ENCODE results near the gene DDIT4.
"Not testable (repeated sequence)": the region's sequence is repeated elsewhere in the genome, so short reads cannot be mapped to it uniquely, and the experiment has no call there.

Gene DDIT4

DNA sequence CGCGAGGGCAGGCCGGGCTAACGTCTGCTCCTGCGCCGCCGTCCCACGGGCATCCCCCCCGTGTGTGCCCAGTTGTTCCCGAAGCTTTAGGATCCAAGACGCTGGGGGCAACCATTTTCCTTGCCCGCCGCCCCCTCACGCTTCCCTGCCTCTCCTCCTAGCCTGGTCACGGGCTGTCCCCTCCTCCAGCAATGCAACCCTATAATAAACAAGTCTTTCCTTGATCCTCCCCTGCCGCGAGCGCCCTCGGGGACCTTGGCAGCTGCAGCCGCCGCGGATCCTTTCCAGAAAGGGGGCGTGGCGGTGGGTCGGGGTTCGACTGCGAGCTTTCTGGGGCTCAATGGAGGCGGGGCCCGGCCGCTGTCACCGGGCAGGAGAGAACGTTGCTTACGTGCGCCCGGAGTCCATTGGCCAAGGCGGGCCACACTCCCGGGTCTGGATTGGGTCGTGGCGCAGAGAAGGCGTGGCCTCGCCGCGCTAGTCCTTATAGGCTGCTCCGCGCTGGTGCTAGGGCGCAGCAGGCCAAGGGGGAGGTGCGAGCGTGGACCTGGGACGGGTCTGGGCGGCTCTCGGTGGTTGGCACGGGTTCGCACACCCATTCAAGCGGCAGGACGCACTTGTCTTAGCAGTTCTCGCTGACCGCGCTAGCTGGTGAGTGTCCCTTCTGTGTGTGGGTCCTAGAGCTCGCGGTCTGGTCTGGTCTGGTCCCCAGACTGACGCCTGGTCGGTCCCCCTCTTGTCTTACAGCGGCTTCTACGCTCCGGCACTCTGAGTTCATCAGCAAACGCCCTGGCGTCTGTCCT is at the start of gene DDIT4:
DDIT4 (plus strand) TSS at position 515 of the 803 bp plus-strand sequence. CDS start 293 bp downstream, outside the sequence.
- DNase-seq = peak; percentile 90

- not testable (repeated sequence) for DNase-seq
Measured at GRCh38 chr10:72224191-72224590, 49.5 kb upstream of the DDIT4 start.

DNA sequence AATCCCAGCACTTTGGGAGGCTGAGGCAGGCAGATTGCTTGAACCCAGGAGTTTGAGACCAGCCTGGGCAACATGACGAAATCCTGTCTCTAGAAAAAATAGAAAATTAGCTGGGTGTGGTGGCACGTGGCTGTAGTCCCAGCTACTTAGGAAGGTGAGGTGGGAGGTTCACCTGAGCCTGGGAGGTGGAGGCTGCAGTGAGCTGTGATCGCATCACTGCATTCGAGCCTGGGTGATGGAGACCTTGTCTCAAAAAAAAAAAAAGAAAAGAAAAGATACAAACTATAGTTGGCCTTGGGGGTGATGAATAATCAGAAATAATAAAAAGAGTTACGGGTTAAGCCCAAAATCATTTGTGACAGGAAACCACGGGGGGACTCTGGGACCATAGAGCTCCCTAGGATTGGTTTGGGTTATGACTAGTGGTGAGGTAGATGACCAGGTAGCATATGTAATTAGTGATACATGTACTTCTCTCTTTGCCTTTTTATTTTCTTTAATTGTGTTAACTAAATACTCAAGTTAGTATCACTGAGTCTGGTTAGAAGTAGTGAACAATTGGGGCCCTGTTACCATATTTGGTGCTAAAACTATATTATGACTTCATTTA is 47.2 kb upstream of the DDIT4 start:
- no peak for DNase-seq

GRCh38 chr10:72227826-72228225 is 45.9 kb upstream of the DDIT4 start:
- no peak for DNase-seq

DNA sequence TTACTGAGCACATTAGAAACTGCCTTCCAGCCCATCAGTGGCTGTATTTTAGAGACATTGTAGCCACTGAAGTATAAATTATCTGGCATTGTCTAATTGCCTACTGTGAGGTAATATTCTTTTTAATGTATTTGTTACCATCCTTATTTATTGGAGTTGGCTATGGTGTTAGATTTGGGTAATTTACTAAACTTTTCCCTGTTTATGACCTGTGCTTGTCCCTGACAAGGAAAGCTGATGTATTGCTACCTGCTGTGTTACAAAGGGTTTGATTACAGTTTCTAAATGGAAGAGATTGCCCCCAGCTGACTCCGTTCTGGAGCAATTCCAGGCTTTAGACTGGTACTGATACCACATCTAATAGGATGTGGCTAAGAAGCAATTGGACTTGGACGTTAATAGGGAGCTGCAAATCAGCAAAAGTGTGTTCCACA is 45.4 kb upstream of the DDIT4 start:
- no peak for DNase-seq

- DNase-seq = no peak
Measured at GRCh38 chr10:72229261-72230251, 44.2 kb upstream of the DDIT4 start.

- DNase-seq = no peak
Measured at GRCh38 chr10:72233621-72234020, 40.1 kb upstream of the DDIT4 start.

DNA sequence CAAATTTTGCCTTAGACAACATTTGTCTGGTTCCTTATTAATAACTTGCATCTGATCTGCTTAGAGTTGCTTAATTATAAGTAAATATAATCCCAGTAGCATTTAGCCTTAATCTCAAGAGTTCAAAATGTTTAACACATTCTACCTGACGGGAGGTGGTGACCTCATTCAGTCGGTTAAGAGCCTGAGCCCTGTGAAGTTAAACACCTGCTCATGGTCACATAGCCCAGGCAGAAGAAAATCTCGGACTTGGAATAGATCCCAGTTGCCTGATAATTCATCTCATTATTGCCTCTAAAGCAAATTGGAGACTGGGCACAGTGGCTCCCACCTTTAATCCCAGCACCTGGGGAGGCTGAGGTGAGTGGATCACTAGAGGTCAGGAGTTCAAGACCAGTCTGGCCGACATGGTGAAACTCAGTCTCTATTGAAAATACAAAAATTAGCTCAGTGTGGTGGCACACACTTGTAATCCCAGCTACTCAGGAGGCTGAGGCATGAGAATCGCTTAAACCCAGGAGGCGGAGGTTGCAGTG is 39.1 kb upstream of the DDIT4 start:
- DNase-seq = no peak

- DNase-seq = no peak
Measured at GRCh38 chr10:72235544-72236279, 38.0 kb upstream of the DDIT4 start.

- DNase-seq = no peak
Measured at GRCh38 chr10:72238392-72239175, 35.1 kb upstream of the DDIT4 start.

GRCh38 chr10:72239409-72239808 is 34.3 kb upstream of the DDIT4 start:
- no peak for DNase-seq

- DNase-seq = no peak
Measured at GRCh38 chr10:72240371-72240770, 33.4 kb upstream of the DDIT4 start.

GRCh38 chr10:72241691-72242252 is 32.0 kb upstream of the DDIT4 start:
- DNase-seq = no peak

DNA sequence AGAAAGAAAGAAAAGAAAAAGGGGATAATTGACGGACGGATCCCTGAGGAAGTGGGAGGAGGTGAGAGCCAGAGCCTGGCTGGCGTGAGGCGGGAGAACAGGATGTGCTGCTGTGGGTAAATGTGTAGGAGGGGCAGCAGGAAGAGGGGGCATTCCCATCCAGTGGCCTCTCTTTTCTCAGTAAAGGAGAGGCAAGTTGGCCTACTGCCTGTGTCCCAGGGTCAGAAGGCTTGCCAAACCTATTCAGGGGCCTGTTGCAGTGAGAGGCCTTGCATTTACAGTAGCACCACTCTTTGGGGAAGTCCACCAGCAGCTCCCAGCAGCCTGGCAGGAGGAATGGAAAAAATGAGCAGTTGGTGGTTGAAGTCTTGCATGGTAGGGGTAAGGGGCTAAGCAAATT is 31.0 kb upstream of the DDIT4 start:
- no peak for DNase-seq

DNA sequence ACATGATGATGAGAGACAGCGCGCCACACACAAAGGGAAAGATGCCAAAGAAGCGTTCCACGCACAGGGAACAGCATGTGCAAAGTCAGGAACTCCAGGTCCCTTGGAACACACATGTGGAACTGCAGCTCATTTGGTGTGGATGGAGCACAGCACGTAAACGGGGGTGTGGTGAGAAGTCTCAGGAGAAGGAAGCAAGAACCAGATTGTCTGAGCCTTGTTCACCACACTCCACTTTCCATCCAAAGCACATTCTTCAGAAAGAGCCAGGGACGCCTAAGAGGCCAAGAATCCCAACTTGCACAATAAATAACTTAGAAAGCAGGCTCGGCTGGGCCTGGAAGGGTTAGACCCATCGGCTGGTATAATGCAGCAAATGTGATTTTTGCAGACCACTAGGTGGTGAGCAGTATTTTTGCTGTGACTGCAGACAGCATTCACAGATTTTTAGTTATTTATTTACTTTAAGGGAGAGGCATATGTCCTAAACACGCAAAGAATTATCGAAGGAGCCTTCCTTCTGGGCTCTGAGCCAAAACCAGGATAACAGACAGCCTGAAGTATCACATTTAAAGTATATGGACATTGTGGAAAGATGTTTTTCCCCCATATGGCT is 29.8 kb upstream of the DDIT4 start:
- DNase-seq = no peak

DNA sequence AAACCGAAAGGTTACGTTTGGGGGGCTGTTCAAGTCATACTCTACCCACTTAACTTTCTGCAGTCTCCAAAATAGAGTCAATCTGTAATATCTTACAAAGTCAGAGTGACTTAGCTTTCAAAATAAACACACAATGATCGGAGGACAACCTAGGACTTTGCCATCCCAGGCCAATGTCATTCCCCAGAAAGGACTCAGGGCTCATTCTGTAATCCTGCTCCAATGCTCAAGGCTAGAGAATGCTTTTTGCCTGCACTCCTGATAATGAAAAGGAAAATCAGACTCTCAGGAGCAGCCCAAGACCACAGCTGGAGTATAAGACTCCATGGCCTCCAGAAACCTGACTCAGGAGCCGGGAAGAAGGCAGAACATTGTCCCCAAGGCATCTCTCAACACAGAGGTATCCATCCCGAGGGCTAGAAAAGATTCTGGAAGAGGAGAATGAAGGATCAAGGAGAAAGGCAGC is 29.1 kb upstream of the DDIT4 start:
- DNase-seq = no peak

DNA sequence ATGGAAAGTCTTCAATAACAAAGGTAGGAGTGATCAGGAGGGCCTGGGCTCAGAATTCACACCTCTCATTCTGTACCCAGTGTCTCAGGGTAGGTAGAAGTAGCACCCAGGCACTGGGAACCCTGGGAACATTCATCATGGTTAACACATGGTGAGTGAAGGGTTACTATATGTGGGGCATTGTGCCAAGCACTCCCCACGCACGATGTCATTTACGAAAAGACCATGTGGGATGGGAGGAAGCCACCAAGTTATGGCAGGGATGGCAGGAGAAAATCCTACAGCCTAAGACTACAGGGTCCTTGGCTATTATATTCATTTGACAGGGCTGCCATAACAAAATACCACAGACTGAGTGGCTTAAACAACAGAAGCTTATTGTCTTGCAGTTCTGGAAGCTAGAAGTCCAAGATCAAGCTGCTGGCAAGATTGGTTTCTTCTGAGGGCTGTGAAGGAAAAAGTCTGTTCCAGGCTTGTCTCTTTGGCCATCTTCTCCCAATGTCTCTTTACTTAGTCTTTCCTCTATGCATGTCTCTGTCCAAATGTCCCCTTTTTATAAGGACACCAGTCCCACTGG is 27.7 kb upstream of the DDIT4 start:
- no peak for DNase-seq

DNA sequence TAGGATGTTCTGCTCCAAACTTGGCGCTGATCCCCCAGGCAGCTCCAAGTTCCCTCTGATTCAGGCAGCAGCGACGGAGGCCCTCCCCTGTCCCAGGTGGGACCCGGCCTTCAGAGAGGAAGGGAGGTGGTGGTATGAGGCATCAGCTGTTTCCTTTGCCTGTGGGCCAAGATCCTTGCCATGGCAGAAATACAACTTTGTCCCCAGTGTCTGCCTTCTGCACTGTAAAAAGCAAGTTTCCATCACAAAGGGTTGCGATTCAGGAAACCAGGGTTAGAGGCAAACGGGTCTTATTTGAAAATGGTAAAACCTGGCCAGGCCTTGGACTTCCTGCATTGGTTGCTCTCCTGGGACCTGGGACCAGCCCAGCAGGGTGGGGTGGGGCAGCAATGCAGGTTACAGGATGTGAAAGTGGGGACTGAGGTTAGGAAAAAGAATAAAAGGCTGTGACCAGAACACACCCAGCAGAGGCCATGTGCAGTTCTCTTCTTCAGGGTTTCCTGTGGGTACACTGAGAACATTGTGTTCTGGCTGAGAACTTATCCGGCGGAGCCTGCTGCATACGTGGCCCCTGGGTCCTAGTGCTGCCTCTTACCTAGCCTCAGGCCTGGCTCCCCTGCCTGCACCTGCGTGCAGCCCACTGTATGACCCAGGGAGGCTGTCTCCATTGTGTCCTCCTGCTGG is 25.1 kb upstream of the DDIT4 start:
- DNase-seq = no peak

- DNase-seq = not testable (repeated sequence)
Measured at GRCh38 chr10:72249176-72249862, 24.4 kb upstream of the DDIT4 start.
